ENCODE data around the gene TMPRSS11A.

TMPRSS11A gene

DNA sequence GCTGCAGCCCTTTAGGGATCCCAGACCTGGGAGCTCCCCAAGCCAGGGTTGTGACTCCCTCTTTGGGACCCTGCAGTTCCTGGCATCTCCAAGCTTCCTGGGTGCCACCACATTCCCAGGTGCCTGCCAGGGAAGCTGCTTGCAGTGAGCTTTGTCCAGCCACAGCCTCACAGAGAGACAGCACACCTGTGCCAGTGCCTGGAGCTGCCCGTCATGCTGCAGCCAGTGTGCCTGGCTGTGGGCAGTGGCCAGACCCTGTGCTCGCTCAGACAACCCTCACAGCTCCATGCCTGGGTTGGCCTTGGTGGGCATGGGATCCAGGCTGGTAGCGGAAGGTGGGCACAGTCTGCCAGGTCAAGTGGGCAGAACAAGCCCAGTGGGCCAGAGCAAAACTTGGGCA is 36.0 kb downstream of the TMPRSS11A start:
- no peaks in the 10 kb centered on the region for H3K27me3 ChIP-seq (ENCODE audit: control insufficient read depth, insufficient read depth, low read length)
- TF ChIP-seq, protein P1, sequence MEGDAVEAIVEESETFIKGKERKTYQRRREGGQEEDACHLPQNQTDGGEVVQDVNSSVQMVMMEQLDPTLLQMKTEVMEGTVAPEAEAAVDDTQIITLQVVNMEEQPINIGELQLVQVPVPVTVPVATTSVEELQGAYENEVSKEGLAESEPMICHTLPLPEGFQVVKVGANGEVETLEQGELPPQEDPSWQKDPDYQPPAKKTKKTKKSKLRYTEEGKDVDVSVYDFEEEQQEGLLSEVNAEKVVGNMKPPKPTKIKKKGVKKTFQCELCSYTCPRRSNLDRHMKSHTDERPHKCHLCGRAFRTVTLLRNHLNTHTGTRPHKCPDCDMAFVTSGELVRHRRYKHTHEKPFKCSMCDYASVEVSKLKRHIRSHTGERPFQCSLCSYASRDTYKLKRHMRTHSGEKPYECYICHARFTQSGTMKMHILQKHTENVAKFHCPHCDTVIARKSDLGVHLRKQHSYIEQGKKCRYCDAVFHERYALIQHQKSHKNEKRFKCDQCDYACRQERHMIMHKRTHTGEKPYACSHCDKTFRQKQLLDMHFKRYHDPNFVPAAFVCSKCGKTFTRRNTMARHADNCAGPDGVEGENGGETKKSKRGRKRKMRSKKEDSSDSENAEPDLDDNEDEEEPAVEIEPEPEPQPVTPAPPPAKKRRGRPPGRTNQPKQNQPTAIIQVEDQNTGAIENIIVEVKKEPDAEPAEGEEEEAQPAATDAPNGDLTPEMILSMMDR (IDR thresholded peaks at IDR 0.05): no peak
- no peaks in the 10 kb centered on the region for H3K4me1 ChIP-seq
- H3K4me3 ChIP-seq (ENCODE audit: low read depth, low read length): no peak overlapping the region
- no peak overlapping the region for H3K27ac ChIP-seq
- no peaks in the 10 kb centered on the region for H3K36me3 ChIP-seq (ENCODE audit: control insufficient read depth, insufficient read depth, low read length)
- no peak overlapping the region for H2AFZ ChIP-seq
- no peak overlapping the region for H3K9ac ChIP-seq
- no peak overlapping the region for H3K4me2 ChIP-seq (ENCODE audit: low read length)
- no peaks in the 10 kb centered on the region for H3K9me3 ChIP-seq (ENCODE audit: control insufficient read depth, low read length)
- no peaks in the 10 kb centered on the region for H3K79me2 ChIP-seq

DNA sequence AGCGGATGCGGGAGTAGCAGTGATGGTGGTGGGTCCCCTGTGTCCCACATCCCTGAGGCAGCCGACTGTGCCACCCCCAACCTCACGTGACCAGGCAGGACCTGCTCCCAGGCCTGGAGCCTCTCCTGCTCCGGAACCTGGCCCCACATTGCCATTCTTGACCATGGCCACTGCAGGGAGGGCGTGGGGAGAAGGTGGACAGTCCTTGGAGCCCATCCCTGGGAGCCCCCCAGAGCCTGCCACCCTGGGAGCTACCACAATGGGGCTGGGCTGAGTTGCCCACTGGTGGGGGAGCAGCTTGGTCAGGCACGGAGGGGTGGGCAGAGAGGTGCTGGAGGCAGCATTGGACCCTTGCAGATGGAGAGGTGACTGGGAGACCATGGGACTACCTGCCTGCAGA is 36.8 kb downstream of the TMPRSS11A start:
- Histone ChIP-seq H3K4me1 (no peaks in the 10 kb centered on the region), H3K36me3 (ENCODE audit: control insufficient read depth, insufficient read depth, low read length) (no peaks in the 10 kb centered on the region), H3K79me2 (no peaks in the 10 kb centered on the region), H3K4me2 (ENCODE audit: low read length) (no peak overlapping the region), H2AFZ (no peak overlapping the region), H3K9ac (no peak overlapping the region), H3K4me3 (ENCODE audit: low read depth, low read length) (no peak overlapping the region), H3K27ac (no peak overlapping the region), H3K9me3 (ENCODE audit: control insufficient read depth, low read length) (no peaks in the 10 kb centered on the region), H3K27me3 (ENCODE audit: control insufficient read depth, insufficient read depth, low read length) (no peaks in the 10 kb centered on the region)
- TF ChIP-seq, protein P1 (IDR thresholded peaks at IDR 0.05): no peak

DNA sequence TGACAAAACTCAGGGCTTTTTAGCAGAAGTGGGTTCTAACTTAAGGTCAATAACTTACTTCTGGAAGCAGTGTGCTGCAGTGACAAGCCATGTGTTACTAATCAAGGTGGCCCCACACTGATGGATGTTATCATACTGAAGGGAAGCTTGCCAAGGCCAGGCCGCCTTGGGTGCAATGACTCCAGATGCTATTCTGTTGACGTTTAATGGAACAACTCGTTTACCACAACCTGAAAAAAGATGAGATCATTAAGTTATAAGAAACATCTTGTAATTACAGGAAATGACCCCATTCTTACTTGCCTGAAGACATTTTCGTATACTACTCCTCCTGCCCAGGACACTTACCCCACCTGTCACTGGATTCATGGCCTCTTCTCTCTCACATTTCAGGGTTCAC is 40.6 kb downstream of the TMPRSS11A start:
- Histone ChIP-seq H3K9ac (no peak overlapping the region), H3K4me3 (ENCODE audit: low read depth, low read length) (no peak overlapping the region), H2AFZ (no peak overlapping the region), H3K27me3 (ENCODE audit: control insufficient read depth, insufficient read depth, low read length) (no peaks in the 10 kb centered on the region), H3K4me2 (ENCODE audit: low read length) (no peak overlapping the region), H3K79me2 (no peaks in the 10 kb centered on the region), H3K4me1 (no peaks in the 10 kb centered on the region), H3K36me3 (ENCODE audit: control insufficient read depth, insufficient read depth, low read length) (no peaks in the 10 kb centered on the region), H3K9me3 (ENCODE audit: control insufficient read depth, low read length) (no peaks in the 10 kb centered on the region), H3K27ac (no peak overlapping the region)
- TF ChIP-seq, protein P1 (IDR thresholded peaks at IDR 0.05): no peak

DNA sequence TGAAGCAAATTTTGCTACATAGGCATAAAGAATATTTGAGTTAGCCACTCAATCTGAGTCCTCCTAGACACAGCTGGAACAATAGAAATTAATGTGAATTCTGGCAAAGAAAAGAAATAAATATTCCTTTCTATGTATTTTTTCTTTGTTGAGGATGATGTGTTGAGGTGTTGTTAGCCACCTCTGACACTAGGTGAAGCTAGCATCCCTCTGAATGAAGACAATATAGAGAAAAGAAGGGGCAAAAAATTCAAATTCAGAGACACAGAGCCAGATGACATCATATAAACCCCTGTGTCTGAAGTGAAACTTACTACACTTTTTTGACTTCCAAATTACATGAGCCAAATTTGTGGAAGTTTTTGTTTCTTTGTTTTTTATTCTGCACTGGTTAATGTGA is 44.9 kb downstream of the TMPRSS11A start:
- Histone ChIP-seq H3K9ac (no peak overlapping the region), H3K9me3 (ENCODE audit: control insufficient read depth, low read length) (no peaks in the 10 kb centered on the region), H3K4me3 (ENCODE audit: low read depth, low read length) (no peak overlapping the region), H2AFZ (no peak overlapping the region), H3K27ac (no peak overlapping the region), H3K4me2 (ENCODE audit: low read length) (no peak overlapping the region), H3K27me3 (ENCODE audit: control insufficient read depth, insufficient read depth, low read length) (no peaks in the 10 kb centered on the region), H3K36me3 (ENCODE audit: control insufficient read depth, insufficient read depth, low read length) (no peaks in the 10 kb centered on the region), H3K79me2 (no peaks in the 10 kb centered on the region), H3K4me1 (no peaks in the 10 kb centered on the region)
- TF ChIP-seq, protein P1 (IDR thresholded peaks at IDR 0.05): no peak

DNA sequence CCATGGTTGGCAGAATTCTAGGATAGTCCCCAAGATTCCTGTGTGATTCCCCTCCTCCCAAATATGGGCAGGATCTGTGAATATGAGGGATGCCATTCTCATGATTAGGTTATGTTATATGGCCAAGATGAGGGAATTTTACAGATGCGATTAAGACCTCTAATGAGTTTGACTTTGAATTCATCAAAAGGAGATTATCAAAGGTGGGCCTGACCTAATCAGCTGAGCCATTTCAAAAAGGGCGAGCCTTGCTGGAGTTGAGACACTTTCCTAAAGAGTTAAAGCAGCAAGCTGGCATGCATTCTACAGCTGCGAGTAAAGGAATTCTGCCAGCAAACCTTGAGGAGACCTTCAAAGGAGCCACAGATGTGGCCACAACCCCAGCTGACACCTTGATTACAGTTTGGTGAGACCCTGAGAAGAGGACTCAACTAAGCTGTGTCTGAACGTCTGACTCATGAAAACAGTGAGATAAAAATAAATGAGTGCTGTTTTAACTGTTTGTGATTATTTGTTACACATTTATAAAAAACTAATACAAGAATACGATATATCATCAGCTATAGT is 47.8 kb downstream of the TMPRSS11A start:
- Histone ChIP-seq H3K27me3 (ENCODE audit: control insufficient read depth, insufficient read depth, low read length) (no peaks in the 10 kb centered on the region), H3K9ac (no peak overlapping the region), H3K4me3 (ENCODE audit: low read depth, low read length) (no peak overlapping the region), H3K36me3 (ENCODE audit: control insufficient read depth, insufficient read depth, low read length) (no peaks in the 10 kb centered on the region), H3K9me3 (ENCODE audit: control insufficient read depth, low read length) (no peaks in the 10 kb centered on the region), H3K27ac (no peak overlapping the region), H3K79me2 (no peaks in the 10 kb centered on the region), H3K4me1 (no peaks in the 10 kb centered on the region), H3K4me2 (ENCODE audit: low read length) (no peak overlapping the region), H2AFZ (no peak overlapping the region)
- TF ChIP-seq, protein P1 (IDR thresholded peaks at IDR 0.05): no peak
